Measurements from ENCODE around the gene LMF2.

Gene LMF2

GRCh38 chr22:50548921-50549790 is 41.7 kb upstream of the LMF2 start:
- H3K4me1 Mint-ChIP-seq: no peaks in the 10 kb centered on the region
- no peaks in the 10 kb centered on the region for H3K9me3 Mint-ChIP-seq
- H3K27ac Mint-ChIP-seq: no peak overlapping the region
- H3K36me3 Mint-ChIP-seq (ENCODE audit: low read depth): no peaks in the 10 kb centered on the region
- H3K27me3 Mint-ChIP-seq (ENCODE audit: low read depth): peaks cover 4% of the 10 kb centered on the region
- H3K4me3 Mint-ChIP-seq: no peak overlapping the region
- TF ChIP-seq, protein P1, sequence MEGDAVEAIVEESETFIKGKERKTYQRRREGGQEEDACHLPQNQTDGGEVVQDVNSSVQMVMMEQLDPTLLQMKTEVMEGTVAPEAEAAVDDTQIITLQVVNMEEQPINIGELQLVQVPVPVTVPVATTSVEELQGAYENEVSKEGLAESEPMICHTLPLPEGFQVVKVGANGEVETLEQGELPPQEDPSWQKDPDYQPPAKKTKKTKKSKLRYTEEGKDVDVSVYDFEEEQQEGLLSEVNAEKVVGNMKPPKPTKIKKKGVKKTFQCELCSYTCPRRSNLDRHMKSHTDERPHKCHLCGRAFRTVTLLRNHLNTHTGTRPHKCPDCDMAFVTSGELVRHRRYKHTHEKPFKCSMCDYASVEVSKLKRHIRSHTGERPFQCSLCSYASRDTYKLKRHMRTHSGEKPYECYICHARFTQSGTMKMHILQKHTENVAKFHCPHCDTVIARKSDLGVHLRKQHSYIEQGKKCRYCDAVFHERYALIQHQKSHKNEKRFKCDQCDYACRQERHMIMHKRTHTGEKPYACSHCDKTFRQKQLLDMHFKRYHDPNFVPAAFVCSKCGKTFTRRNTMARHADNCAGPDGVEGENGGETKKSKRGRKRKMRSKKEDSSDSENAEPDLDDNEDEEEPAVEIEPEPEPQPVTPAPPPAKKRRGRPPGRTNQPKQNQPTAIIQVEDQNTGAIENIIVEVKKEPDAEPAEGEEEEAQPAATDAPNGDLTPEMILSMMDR (IDR thresholded peaks at IDR 0.05; ENCODE audit: unreplicated experiment in 3 of 3): no peak

GRCh38 chr22:50548040-50548920 is 40.8 kb upstream of the LMF2 start:
- Mint-ChIP-seq H3K36me3 (ENCODE audit: low read depth) (no peaks in the 10 kb centered on the region), H3K27ac (no peak overlapping the region), H3K4me3 (no peak overlapping the region), H3K4me1 (no peaks in the 10 kb centered on the region), H3K27me3 (ENCODE audit: low read depth) (peaks cover 4% of the 10 kb centered on the region), H3K9me3 (no peaks in the 10 kb centered on the region)
- TF ChIP-seq, protein P1 (IDR thresholded peaks at IDR 0.05; ENCODE audit: unreplicated experiment in 3 of 3): no peak

- TF ChIP-seq, protein P1 (IDR thresholded peaks at IDR 0.05; ENCODE audit: unreplicated experiment in 3 of 3): no peak
- no peaks in the 10 kb centered on the region for H3K4me1 Mint-ChIP-seq
- H3K4me3 Mint-ChIP-seq: no peak overlapping the region
- peaks cover 6% of the 10 kb centered on the region for H3K27me3 Mint-ChIP-seq (ENCODE audit: low read depth)
- H3K9me3 Mint-ChIP-seq: no peaks in the 10 kb centered on the region
- H3K27ac Mint-ChIP-seq: no peak overlapping the region
- H3K36me3 Mint-ChIP-seq (ENCODE audit: low read depth): no peaks in the 10 kb centered on the region
These were observed 39.9 kb upstream of the LMF2 start for GRCh38 chr22:50547263-50547985.

DNA sequence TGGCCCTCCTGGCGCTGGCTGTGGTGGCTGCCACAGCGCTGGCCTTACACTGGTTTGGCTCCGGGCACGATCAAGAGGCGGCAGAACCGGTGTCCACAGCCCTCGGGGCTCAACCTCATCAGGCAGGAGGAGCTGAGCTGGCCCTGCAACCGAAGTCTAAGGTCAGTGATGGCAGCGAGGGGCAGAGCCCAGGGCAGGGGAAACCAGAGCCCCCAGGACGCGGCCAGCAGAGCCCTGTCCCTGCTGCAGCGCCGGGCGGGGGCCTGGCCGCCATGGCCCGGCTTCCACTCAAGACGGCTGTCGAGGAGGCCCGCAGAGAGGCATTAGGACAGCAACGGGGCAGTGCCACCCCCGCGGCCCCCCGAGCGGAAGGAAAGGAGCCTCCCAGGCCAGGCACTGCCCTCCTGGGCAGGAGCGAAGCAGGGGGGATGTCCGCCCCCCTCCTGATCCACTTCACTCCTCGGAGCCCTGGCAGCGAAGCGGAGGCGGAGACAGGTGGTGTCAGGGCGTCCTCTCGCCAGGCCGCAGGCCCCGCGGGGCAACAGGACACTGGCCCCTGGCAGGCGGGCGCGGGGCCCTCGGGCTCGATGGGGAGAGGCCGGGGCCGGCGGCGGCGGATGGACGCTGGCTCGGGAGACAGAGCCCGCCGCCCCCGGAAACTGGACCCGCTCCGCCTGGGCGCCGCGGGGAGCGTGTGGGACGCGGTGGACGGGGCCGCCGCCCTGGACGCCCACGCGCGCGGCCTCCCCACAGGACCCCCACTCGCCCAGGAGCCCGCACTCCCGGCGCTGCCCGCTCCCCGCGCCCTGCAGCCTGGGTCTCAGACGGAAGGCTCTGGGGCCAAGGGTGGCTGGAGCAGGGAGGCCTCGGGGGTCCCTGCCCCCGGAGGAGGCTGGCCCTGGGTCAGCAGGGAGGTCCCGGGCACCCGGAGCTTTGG is 39.1 kb upstream of the LMF2 start:
- Mint-ChIP-seq H3K4me1 (no peaks in the 10 kb centered on the region), H3K27ac (no peak overlapping the region), H3K27me3 (ENCODE audit: low read depth) (peaks cover 12% of the 10 kb centered on the region), H3K9me3 (no peaks in the 10 kb centered on the region), H3K36me3 (ENCODE audit: low read depth) (no peaks in the 10 kb centered on the region), H3K4me3 (no peak overlapping the region)
- TF ChIP-seq, protein P1 (IDR thresholded peaks at IDR 0.05; ENCODE audit: unreplicated experiment in 3 of 3): no peak

Data from nephron (organoid).